Right lobe of liver (tissue), 6 donors: ENCODE measurements around the gene MAML2. TPM values are rescaled to one million over a fixed set of nuclear protein-coding genes. Genes with fewer than 3 reads are reported as not detected.

Experiments
- ATAC-seq, 4 donors: fragments of 200-7000 bp; cut with Tn5 transposase; one replicate each; pipeline ENCODE4 v1.9.1; 2020; ENCODE audit warnings: mild to moderate bottlenecking in 4 of 4, moderate library complexity in 4 of 4
- DNase-seq, 3 donors: peaks; one replicate each; pipeline ENCODE4 v3.0.0-alpha.2; 2020
- H3K27ac ChIP-seq, 3 donors: fragments of 200-600 bp; one replicate each; pipeline ENCODE4 v1.8.0; 2022
- H3K27me3 ChIP-seq, 2 donors: fragments of 200-600 bp; one replicate each; pipeline ENCODE4 v1.8.0; 2022
- H3K36me3 ChIP-seq, 4 donors: fragments of 200-600 bp; sonication (generic) in 1 of 4; one replicate each; pipeline versions ENCODE4 v1.5.1 to v1.8.0; 2017 to 2022; ENCODE audit warnings: control low read depth in 1 of 4
- H3K4me1 ChIP-seq, 4 donors: fragments of 200-600 bp; sonication (generic) in 1 of 4; one replicate each; pipeline versions ENCODE4 v1.5.1 to v1.8.0; 2017 to 2022; ENCODE audit warnings: control low read depth in 1 of 4
- H3K4me3 ChIP-seq, 3 donors: fragments of 200-600 bp; one replicate each; pipeline ENCODE4 v1.8.0; 2022
- H3K9me3 ChIP-seq, 4 donors: fragments of 200-600 bp; sonication (generic) in 1 of 4; one replicate each; pipeline versions ENCODE4 v1.5.1 to v1.8.0; 2017 to 2022; ENCODE audit warnings: control low read depth in 1 of 4
- POLR2A ChIP-seq: fragments of 450-650 bp; IDR thresholded peaks from one replicate; pipeline ENCODE4 v1.6.1; 2017; ENCODE audit warnings: antibody characterized with exemption, mild to moderate bottlenecking
- WGBS: methylation state at CpG from one replicate; pipeline ENCODE4 v1.1.6; 2018; ENCODE audit warnings: low coverage, low lambda C conversion rate; ENCODE audit not compliant: insufficient coverage; ENCODE audit errors: missing lambda C conversion rate; 5-methylcytosine and 5-hydroxymethylcytosine counted together
- intact Hi-C, 2 donors: fragments of 100-400 bp; cut with DNase I; formaldehyde crosslinking; loops; one replicate each; pipeline versions ENCODE4 v1.11.2 to v1.14.1; 2022
- total RNA-seq, 6 experiments: library from RNA; depleted of rRNA in 2 of 6; stranded (reverse); fragments of >200 nt in 2 of 6; fragmentation: NEBNext Ultra II Directional in 3 of 6; extraction: Animal tissue kit (Norgen Biotek cat#: 25700) in 3 of 6; gene quantifications; one replicate each; pipeline versions ENCODE4 v1.1.0 to v1.2.4, GENCODE V29; 2016 to 2023
- TF ChIP-seq, protein P1 (sequence below), 4 donors: fragments of 200-600 bp in 3 of 4; fragments of 450-650 bp in 1 of 4; IDR thresholded peaks; one replicate each; pipeline versions ENCODE4 v1.5.1 to v1.8.0; 2016 to 2022; ENCODE audit warnings: antibody characterized with exemption in 4 of 4, mild to moderate bottlenecking in 2 of 4
- donor health status: DM: no; HTN: yes; CAD: no.
- donor health status: DM: no; HTN: no; CAD: no.
- donor health status: DM: no; HTN: no; CAD: no.
- donor health status: DM: no; HTN: yes; CAD: no.
- donor health status: DM: no; HTN: yes; CAD: no.

The MAML2 gene
- total RNA-seq, 6 experiments from 2014 or later, result 0.92 to 2.3 (median 1.9) TPM

DNA sequence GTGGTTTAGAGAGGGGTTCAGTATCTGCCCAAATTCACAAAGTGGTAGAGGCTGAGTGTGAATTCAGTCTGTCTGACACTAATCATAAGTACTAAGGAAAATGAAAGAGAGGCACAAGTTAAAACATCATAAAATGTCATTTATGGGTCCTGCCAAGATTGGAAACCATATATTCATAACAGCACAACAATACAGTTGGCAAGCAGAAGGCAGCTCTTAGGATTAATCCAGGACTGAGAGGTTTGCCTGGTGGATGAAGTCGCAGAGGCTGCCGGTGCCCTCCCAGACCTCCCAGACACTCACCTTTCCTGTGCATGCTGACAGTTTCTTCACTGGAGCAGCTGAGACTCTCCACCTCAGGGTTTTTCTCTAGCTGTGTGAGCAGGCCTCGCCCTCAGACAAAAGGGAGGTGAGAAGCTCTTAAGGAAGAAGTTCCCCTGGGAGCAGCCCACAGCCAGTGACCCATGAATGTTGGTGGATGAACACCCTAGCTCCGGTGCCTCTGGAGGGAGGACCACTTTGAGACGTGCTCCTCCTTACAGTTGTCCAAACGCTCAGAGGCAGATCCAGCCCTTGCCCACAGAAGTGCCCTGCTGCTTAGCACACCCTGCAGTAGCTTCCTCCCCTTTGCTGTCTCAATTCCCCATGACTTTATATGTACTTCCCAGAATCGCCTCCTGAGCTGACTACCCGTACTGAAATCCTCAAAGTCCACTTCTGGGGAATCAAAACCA lies 43.7 kb downstream of the MAML2 start:
- H3K27ac ChIP-seq, result no peak overlapping the region
- no peak overlapping the region for H3K4me3 ChIP-seq
- no peaks in the 10 kb centered on the region for H3K27me3 ChIP-seq
- TF ChIP-seq POLR2A, result no peak
- TF ChIP-seq, protein P1, sequence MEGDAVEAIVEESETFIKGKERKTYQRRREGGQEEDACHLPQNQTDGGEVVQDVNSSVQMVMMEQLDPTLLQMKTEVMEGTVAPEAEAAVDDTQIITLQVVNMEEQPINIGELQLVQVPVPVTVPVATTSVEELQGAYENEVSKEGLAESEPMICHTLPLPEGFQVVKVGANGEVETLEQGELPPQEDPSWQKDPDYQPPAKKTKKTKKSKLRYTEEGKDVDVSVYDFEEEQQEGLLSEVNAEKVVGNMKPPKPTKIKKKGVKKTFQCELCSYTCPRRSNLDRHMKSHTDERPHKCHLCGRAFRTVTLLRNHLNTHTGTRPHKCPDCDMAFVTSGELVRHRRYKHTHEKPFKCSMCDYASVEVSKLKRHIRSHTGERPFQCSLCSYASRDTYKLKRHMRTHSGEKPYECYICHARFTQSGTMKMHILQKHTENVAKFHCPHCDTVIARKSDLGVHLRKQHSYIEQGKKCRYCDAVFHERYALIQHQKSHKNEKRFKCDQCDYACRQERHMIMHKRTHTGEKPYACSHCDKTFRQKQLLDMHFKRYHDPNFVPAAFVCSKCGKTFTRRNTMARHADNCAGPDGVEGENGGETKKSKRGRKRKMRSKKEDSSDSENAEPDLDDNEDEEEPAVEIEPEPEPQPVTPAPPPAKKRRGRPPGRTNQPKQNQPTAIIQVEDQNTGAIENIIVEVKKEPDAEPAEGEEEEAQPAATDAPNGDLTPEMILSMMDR (IDR thresholded peaks at IDR 0.05), result no peak
- DNase-seq (no peak), ATAC-seq (peak; percentile 35 to 59 (median 55))
- H3K4me1 ChIP-seq, result no peaks in the 10 kb centered on the region
- 47% methylated on average over 3 of the region's 8 CpGs for WGBS
- intact Hi-C loops, result no loop called here
- no peaks in the 10 kb centered on the region for H3K36me3 ChIP-seq
- H3K9me3 ChIP-seq, result no peaks in the 10 kb centered on the region

GRCh38 chr11:96295369-96295768 lies 47.6 kb downstream of the MAML2 start:
- TF ChIP-seq POLR2A, result no peak
- H3K4me3 ChIP-seq, result no peak overlapping the region
- H3K27ac ChIP-seq, result no peak overlapping the region
- DNase-seq (no peak), ATAC-seq (no peak)
- H3K36me3 ChIP-seq, result no peaks in the 10 kb centered on the region
- no peaks in the 10 kb centered on the region for H3K9me3 ChIP-seq
- intact Hi-C loops, result no loop called here
- no peaks in the 10 kb centered on the region for H3K27me3 ChIP-seq
- 81% methylated on average over 4 of the region's 4 CpGs for WGBS
- H3K4me1 ChIP-seq, result no peaks in the 10 kb centered on the region

DNA sequence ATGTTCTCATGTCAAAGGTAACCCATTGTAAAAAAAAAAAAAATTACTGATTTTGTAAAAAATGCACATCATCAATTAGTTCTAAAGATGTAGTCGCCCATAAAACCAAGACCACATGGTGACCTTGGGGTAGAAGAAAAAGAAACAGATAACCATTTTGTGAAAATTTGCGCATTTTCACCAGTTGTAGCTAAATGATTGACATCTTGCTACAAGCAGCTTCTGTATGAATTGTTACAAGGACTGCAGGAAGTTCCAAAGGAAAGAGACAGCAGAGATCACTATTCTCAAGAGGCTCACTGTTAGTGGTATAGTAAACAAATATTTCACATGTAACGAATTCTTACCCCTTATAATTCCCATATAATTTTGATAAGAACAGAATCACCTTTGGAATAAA lies 48.7 kb downstream of the MAML2 start:
- no peaks in the 10 kb centered on the region for H3K27me3 ChIP-seq
- no peak for ATAC-seq
- 49% methylated on average over 3 of the region's 3 CpGs for WGBS
- no peak for DNase-seq
- no peak for TF ChIP-seq POLR2A
- TF ChIP-seq, protein P1 (IDR thresholded peaks at IDR 0.05), result no peak
- intact Hi-C loops, result no loop called here
- no peaks in the 10 kb centered on the region for H3K9me3 ChIP-seq
- H3K27ac ChIP-seq, result peak overlapping the region in 1 of 3 donors; percentile 24
- H3K36me3 ChIP-seq, result no peaks in the 10 kb centered on the region
- no peaks in the 10 kb centered on the region for H3K4me1 ChIP-seq
- H3K4me3 ChIP-seq, result no peak overlapping the region

- no peak for DNase-seq
- intact Hi-C loops, result no loop called here
- H3K27me3 ChIP-seq, result no peaks in the 10 kb centered on the region
- no peaks in the 10 kb centered on the region for H3K9me3 ChIP-seq
- ATAC-seq, result peak in 3 of 4 donors; percentile 26 to 73 (median 62)
- WGBS, result 7% methylated on average over 3 of the region's 3 CpGs
- TF ChIP-seq, protein P1 (IDR thresholded peaks at IDR 0.05), result no peak
- TF ChIP-seq POLR2A, result no peak
- no peak overlapping the region for H3K4me3 ChIP-seq
- H3K36me3 ChIP-seq, result no peaks in the 10 kb centered on the region
- H3K27ac ChIP-seq, result peak overlapping the region in 2 of 3 donors; percentile 14 to 24
- H3K4me1 ChIP-seq, result no peaks in the 10 kb centered on the region
Observed at GRCh38 chr11:96293598-96294021, 49.4 kb downstream of the MAML2 start.

DNA sequence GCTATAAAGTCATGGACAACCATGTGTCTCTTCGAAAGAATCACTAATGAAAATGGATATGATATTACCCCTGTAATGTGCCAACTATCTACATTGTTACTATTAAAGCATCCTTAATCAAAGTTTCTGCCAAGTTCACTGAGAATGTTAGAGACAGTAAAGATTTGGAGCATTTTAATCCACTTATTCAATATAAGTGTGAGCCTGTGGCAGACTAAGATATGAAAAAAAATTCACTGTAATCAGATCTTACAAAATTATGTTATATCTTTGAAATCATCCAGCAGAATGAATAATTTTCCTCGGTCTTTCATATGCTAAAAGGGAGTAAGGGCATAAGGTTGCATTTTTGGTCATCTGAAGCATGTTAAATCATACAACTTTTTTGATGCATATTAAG lies 49.9 kb downstream of the MAML2 start:
- Histone ChIP-seq H3K27ac (no peak overlapping the region), H3K36me3 (no peaks in the 10 kb centered on the region), H3K9me3 (no peaks in the 10 kb centered on the region), H3K4me1 (no peaks in the 10 kb centered on the region), H3K27me3 (no peaks in the 10 kb centered on the region), H3K4me3 (no peak overlapping the region)
- no peak for TF ChIP-seq POLR2A
- TF ChIP-seq, protein P1 (IDR thresholded peaks at IDR 0.05), result no peak
- intact Hi-C loops, result no loop called here
- DNase-seq, result no peak
- WGBS, result 77% methylated on average over 2 of the region's 2 CpGs
- no peak for ATAC-seq
